Stimulated activated CD4-positive, alpha-beta T cell treated with anti-CD3 and anti-CD28 coated beads, Interleukin-2, amount 100 ng/mL, for 4 hours (primary cell): ENCODE data around the gene SH3BP2.

Source experiments
- DNase-seq: peaks from one replicate; pipeline ENCODE4 v3.0.0-alpha.2; 2020; ENCODE audit warnings: low read depth

The SH3BP2 gene

DNA sequence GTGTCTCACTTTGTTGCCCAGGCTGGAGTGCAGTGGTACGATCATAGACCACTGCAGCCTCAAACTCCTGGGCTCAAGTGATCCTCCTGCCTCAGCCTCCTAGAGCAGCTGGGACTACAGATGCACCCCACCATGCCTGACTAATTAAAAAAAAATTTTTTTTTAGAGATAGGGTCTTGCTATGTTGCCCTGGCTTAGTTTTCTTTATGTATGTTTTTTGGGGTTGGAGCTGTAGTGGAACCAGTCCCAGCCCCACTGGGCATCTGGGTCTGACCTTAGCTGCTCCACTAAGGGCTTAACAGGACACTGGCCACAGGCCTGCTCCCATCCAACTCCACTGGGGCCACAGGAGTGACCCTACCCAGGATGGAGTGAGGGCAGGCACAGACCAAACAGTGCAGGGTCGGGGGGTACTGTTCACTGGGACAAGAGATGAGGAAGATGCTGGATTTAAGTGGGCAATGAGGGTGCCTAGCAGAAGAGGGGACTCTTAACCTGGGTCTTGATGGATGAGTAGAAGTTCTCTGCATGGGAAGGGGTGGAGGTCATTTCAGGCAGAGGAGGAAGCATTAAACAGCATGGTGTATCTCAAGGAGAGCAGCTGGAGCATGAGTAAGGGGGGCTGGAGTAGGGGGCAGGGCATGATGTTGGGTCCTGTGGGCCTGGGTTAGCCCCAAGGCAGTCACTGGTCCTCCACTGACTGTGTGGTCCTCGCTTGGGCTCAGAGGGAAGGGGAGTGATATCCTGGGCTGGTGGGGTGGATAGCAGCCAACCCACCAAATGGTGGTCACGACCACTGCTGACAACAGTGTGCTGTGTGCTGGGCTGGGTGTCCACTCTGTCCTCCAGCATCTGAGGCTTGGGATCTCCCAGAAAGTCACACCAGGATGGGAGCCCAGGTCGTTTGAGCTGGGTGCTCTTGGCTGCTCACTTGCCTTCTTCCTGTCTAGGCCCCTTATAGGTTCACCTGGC lies 26.6 kb downstream of the SH3BP2 start:
- no peak for DNase-seq

DNA sequence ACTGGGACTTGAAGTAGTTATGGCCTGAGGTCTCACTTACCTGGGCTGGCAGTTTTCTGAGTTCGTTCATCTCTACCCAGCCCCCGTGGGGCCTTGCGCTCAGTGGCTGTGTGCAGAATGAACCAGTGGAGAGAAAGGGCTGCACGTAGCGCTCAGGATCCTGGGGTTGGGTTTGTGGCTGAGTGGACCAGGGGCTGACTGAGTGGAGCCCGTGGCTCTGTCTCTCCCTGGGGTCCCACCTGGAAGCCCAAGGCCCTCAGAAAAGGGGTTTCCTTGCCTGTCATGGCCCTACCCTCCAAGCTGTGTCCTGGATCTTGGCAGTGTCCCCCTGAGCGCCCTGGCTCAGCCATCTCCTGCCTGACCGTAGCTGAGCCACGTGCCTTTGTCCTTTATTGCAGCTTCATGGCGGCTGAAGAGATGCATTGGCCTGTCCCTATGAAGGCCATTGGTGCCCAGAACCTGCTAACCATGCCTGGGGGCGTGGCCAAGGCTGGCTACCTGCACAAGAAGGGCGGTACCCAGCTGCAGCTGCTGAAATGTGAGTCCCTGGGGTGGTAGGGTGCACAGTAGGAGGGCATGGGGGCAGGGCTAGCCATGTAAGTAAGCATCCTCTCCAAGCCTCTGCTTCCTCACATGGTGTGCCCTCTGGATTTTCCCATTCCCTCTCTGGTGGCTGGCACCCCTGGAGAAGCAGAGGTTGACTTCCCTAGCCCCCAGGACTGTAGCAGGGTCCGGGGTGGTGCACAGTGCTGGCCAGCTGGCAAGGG lies 27.5 kb downstream of the SH3BP2 start:
- no peak for DNase-seq

DNA sequence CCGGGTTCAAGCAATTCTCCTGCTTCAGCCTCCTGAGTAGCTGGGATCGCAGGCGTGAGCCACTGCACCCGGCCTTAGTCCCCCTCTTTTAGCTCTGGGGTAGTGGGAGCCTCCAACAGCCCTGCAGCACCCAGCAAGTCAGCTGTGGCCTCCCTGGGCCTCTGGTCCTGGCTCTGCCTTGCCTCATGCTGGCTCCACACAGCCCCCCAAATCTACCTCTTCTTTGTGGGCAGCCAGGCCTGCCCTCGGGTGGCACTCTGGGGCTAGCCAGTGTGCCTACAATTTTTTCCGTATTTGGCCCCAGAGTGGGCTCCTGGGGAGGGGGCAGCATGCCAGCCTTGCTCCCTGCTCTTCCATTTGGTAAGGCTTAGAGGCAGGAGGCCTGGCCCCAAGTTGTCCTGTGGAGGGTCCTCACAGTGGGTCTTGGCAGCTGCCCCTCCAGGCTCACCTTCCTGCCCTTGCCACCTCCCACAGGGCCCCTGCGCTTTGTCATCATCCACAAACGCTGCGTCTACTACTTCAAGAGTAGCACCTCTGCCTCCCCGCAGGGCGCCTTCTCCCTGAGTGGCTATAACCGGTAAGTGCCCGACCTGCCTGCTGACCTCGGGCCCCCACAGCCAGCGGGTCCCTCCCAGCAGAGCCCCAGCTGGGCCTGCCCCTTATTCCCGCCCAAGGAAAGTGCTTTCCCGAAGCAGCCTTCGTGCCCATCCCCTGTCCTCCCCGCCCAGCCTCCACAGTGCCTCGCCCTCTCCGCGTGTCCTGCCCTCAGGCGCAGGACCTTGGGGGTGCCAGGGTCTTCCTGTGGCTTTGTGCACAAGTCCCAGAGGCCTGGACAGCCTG lies 29.8 kb downstream of the SH3BP2 start:
- DNase-seq = no peak

DNA sequence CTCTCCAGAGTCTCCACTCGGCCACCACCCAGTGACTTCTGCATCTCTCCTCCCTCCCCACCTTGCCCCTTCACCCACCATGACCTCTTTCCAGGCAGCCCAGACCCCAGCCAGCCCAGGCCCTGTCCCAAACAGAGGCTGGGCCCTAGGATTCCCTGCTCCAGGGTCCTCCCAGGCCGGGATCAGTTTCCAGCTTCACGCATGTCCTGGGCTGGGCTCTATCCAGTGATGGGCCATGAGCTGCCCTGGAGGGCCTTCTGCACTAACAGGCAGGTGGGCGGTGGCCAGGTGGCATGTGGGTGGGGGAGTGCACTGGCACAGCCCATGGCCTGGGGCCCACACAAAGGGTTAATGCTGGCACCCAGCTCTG lies 30.4 kb downstream of the SH3BP2 start:
- no peak for DNase-seq

DNA sequence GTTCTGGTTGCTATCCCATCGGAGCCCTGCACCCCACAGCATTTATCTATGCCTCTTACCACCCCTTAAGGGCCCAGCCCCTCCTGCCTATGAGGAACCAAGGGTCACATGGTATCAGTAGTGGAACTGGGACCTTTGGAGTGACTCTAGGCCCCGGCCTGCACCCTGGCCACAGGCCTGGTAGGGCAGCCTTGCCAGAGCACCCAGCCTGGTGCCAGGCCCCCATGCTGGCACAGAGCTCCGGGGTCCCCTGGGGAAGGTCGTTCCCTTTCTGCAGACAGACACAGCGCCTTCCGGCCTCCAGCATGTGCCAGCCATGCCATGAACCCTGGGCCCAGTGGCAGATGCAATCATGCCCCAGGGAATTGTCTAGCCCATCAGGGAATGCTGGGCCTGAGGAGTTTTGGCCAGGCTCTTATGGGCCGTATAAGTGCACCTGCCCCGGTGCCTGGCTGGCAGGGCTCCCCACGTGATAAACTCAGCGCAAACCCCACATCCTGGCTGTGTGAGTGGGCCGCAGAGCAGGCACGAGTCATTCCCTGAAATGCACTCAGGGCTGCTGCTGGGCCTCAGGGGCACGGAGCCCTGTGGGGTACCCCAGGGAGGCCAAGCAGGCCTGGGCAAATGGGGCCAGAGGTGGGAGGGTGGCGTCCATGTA lies 30.9 kb downstream of the SH3BP2 start:
- DNase-seq = no peak

DNA sequence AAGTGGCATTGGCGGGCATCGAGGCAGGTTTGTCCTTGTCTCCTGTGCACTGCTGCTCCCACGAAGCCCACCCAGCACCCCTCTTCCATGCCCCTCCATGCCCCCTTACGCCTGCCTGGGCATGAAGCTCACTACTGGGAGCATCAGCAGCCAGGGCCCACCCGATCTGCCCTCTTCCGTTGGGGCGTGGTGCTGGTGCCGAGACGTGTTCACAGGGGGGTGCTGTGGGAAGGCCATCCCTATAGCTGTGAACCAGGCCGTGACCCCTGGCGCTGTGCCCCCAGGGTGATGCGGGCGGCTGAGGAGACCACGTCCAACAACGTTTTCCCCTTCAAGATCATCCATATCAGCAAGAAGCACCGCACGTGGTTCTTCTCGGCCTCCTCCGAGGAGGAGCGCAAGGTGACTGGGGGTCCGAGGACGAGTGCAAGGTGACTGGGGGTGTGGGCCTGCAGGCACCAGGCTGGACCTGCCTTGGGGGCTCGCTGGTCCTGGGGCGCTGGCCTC lies 31.5 kb downstream of the SH3BP2 start:
- DNase-seq = no peak

DNA sequence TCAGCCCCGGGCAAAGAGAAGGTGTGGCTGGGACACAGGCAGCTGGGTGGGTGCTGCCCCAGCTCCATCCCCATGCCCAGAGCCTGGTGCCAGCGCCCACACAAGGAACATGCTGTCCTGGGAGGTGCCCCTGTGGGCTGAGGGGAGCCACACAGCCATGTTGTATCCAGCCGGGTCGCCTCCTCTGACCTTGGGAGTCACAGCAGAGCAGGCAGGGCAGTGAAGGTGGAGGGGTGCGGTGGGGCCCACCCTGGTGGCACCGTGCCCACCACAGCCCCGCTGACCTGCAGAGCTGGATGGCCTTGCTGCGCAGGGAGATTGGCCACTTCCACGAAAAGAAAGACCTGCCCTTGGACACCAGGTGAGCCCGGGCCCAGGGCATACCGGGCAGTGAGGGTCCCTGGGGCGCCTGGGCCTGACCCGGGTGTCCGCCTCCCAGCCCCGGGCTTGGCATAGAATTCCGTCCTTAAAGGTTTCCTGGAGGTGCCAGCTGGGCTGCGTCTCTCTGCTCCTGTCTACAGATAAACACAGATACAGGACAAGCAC lies 32.0 kb downstream of the SH3BP2 start:
- DNase-seq = no peak

GRCh38 chr4:2825740-2826139 lies 32.9 kb downstream of the SH3BP2 start:
- no peak for DNase-seq

DNA sequence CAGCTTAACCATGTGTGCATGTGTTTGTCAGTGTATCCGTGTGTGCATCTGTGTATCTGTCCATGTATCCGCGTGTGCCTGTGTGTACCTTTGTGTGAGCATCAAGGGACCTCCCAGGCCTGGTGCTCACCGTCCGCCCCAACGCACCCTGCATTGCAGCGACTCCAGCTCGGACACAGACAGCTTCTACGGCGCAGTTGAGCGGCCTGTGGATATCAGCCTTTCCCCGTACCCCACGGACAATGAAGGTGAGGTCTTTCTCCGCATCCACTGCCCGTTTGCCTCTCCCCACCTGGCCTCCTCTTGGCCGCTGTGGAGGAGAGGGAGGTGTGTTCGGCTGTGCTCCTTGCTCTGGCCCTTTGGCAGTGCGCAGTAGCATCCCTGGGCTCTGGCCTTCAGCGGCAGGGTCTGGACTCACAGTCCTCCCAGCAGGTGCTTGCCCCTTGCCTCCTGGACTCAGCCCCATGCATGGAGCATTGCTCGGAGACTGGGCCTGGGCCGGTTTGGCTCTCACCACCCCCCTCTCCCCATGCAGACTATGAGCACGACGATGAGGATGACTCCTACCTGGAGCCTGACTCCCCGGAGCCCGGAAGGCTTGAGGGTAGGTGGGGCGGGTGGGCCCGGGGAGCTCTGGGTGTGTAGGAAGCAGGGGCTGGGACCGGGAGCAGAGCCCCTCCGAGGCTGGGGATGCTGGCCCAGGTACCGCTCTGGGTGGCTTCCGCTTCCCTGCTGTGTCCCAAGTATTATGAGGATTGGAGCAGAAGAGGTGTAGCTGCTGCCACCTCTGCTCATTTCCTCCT lies 34.4 kb downstream of the SH3BP2 start:
- no peak for DNase-seq

DNA sequence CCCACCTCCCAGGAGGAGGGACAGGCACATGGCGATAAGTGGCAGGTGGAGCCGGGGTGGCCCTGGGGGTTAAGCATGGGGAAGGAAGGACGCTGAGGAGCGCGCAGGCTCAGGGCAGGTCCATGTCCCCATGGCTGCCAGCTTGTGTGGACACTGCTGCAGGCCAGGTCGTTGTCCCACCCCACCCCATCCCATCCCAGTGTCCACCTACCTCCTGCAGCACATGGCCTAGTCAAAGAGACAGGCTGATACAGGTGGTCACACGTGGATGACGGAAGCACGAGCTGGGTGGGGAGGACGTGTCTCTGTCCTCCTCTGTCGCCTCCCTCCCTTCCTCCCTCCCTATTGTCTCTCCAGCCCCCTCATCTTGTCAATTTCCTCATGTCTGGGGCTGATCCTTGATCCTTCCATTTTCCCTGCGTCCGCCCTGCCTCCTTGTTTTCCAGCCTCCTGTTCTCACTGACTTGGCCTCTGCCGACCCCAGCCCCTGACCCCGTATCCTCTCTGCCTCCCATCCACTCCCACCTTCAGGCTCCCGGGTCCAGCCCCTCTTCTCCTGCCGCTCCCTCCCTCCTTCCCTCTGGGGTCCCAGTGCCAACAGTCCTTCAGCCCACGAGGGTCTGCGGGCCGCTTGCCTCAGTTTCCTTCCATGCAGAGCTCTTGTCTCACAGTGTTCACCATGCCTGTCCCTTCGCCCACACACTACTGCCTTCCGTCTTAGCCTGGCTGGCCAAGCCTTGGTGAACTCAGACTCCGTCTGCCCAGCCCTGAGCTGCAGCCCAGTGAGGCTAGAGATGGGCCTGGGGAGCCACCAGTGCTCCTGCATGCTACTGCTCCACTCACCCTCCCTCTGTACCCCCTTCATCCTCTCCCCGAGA lies 35.2 kb downstream of the SH3BP2 start:
- no peak for DNase-seq

DNA sequence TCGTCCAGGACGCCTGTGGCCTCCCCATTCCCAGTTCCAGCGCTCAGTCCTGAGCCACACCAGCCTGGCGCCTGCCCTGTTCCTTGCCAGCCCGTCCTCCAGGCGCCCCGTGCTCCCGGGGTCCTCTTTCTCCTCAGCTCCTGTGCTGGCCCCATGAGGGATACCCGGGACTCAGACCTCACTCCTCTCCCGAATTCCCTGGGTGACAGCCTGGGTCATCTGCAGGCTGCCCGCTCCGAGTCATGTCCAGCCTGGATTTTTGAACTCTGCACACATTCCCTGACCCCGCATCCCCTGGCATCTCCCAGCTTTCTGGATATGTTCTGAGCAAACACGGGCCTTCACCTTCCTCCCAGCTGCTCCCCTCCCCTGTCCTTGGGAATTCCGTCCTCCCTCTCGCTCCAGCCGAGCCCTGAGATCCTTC lies 35.9 kb downstream of the SH3BP2 start:
- no peak for DNase-seq

DNA sequence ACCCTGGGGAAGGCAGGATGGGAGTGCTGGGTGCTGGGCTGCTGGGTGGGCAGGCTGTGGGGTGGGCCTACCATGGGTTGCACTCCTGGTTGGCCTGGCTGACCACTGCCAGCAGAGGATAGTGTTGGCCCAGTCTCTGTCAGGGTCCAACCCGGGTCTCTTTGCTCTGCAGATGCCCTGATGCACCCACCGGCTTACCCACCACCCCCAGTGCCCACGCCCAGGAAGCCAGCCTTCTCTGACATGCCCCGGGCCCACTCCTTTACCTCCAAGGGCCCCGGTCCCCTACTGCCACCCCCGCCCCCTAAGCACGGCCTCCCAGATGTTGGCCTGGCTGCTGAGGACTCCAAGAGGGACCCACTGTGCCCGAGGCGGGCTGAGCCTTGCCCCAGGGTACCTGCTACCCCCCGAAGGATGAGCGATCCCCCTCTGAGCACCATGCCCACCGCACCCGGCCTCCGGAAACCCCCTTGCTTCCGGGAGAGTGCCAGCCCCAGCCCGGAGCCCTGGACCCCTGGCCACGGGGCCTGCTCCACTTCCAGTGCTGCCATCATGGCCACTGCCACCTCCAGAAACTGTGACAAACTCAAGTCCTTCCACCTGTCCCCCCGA lies 36.5 kb downstream of the SH3BP2 start:
- DNase-seq = no peak

- DNase-seq = no peak
Measured at GRCh38 chr4:2829933-2830451, 37.1 kb downstream of the SH3BP2 start.

DNA sequence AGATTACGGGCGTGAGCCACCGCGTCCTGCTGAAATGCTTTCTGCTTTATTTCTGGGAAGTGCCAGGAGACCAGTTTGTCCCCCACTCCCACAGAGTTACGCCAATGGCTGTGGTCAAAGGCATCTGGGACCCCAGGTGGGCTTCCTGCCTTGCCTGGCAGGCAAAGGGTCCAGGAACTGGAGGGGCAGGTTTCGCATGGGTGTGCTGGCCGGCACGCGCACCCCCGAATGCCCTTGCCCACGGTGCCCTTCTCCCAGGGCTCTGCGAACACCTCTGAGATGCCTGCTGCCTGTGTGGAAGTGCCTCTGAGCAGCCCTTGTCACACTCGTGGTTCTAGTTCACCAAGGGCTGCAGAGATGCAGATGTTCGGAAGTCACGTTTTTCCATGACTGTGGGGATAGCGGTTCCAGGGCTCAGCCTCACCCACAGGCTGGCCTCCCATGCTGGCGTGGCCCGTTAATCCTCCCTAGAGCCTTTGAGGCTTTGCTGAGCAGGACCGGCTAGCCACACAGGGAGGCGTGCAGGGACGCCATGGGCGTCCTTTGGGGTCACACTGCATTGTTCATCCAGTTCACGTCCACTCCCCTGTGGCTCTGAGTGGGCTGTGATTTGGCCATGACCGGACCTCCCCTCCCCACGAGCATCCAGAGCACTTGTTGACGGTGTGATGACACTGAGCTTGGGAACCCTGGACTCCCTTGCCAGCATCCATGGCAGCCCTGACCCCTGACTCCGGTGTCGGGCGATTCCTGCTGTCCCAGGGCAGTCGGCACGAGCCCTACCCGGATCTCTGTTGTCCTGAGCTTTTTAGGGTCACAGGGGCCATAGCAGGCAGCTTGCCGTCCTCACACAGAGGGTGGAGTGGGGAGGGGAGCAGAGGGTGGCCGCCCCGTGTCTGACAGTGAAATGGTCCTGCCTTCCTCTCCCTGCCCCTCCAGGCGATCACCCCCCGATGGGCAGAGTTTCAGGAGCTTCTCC lies 38.0 kb downstream of the SH3BP2 start:
- no peak for DNase-seq

DNA sequence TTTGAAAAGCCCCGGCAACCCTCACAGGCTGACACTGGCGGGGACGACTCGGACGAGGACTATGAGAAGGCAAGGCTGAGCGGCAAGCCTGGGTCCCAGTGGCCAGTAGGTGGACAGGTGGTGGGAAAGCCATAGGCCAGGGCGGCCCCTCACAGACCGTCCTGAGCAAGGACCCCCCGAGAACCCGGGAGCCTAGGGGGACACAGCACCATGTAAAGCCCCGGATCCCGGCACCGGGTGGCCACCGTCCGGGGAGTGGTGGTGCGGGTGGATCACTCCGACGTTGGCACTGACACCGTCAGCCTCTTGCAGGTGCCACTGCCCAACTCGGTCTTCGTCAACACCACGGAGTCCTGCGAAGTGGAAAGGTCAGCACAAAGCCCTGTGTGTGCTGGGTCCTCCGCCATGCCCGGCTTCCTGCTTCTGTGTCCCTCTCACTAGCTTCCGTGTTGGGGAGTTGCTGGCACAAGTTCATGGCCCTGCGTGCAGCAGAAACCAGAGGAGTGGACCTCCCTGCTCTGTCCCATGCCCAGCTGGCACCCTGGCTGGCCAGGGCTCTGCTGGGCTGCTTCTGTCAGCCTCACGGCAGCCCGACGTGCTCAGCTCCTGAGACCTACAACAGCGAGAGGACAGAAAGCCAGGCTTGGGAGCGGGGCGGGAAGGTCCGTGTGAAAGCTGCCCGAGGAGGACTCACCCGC lies 38.9 kb downstream of the SH3BP2 start:
- DNase-seq = no peak

- no peak for DNase-seq
Measured at GRCh38 chr4:2832309-2832980, 39.6 kb downstream of the SH3BP2 start.
